Thoracic aorta (tissue), 2 donors: ENCODE measurements around the gene GLCE. TPM values are rescaled to one million over a fixed set of nuclear protein-coding genes. Genes with fewer than 3 reads are reported as not detected.

ENCODE experiments used
- ATAC-seq: fragments of 150-250 bp; one replicate; pipeline ENCODE4 v1.8.0; 2017; ENCODE audit warnings: low read depth; ENCODE audit not compliant: insufficient number of reproducible peaks, low FRiP score
- DNase-seq: peaks from one replicate; pipeline ENCODE4 v3.0.0-alpha.2; 2020; ENCODE audit warnings: low spot score
- H3K27ac ChIP-seq, 2 donors: fragments of 200-600 bp; sonication (generic); 1 replicate in 1 of 2; 2 replicates in 1 of 2; pipeline ENCODE4 v1.5.1; 2016; ENCODE audit warnings: mild to moderate bottlenecking in 2 of 2, moderate library complexity in 2 of 2
- H3K27me3 ChIP-seq: fragments of 200-600 bp; sonication (generic); replicated peaks from 2 replicates; pipeline ENCODE4 v1.6.0; 2016; ENCODE audit warnings: mild to moderate bottlenecking; ENCODE audit not compliant: insufficient read depth
- H3K36me3 ChIP-seq: fragments of 200-600 bp; sonication (generic); one replicate; pipeline ENCODE4 v1.5.1; 2016
- H3K4me1 ChIP-seq, 2 donors: fragments of 200-600 bp; sonication (generic); 1 replicate in 1 of 2; 2 replicates in 1 of 2; pipeline versions ENCODE4 v1.5.1 to v1.6.0; 2016; ENCODE audit warnings: low read depth in 2 of 2, mild to moderate bottlenecking in 1 of 2; ENCODE audit not compliant: control insufficient read depth in 1 of 2
- H3K4me3 ChIP-seq: fragments of 200-600 bp; sonication (generic); 2 replicates; pipeline ENCODE4 v1.5.1; 2016; ENCODE audit warnings: mild to moderate bottlenecking
- H3K9me3 ChIP-seq: fragments of 200-600 bp; sonication (generic); 2 replicates; pipeline ENCODE4 v1.5.1; 2016
- total RNA-seq, 2 donors: library from RNA; depleted of rRNA; stranded (reverse); fragments of >200 nt; gene quantifications; one replicate each; pipeline versions ENCODE4 v1.1.0 to v1.2.3, GENCODE V29; 2016
- TF ChIP-seq, protein P1 (sequence below): fragments of 200-600 bp; sonication (generic); IDR thresholded peaks from one replicate; pipeline ENCODE4 v1.5.1; 2019; ENCODE audit warnings: antibody characterized with exemption

GLCE gene
- total RNA-seq, 2 donors from 2014 or later, result 8.5 to 11.8 TPM

DNA sequence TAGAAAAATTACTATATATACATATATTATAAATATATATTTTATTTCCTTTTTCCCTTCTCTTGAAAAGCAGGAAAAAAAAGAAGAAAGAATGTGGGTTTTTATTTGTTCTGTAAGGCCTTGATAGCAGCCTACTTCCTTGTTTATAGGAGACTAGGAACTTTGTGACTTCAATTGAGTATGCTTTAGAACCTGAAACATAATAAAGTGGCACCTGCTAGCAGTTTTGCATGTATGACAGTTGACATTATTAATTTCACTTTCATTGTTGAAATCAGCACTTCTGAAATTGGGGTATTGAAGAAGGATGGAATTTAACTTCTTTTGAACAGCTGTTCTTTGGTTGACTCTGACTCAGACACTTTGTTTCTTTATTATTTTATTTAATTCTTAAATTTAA, 56.9 kb downstream of the GLCE start:
- Histone ChIP-seq H3K27me3 (no peaks in the 10 kb centered on the region), H3K4me3 (no peak overlapping the region), H3K27ac (no peak overlapping the region), H3K36me3 (no peaks in the 10 kb centered on the region), H3K4me1 (no peaks in the 10 kb centered on the region), H3K9me3 (no peaks in the 10 kb centered on the region)
- no peak for ATAC-seq
- DNase-seq, result no peak
- TF ChIP-seq, protein P1, sequence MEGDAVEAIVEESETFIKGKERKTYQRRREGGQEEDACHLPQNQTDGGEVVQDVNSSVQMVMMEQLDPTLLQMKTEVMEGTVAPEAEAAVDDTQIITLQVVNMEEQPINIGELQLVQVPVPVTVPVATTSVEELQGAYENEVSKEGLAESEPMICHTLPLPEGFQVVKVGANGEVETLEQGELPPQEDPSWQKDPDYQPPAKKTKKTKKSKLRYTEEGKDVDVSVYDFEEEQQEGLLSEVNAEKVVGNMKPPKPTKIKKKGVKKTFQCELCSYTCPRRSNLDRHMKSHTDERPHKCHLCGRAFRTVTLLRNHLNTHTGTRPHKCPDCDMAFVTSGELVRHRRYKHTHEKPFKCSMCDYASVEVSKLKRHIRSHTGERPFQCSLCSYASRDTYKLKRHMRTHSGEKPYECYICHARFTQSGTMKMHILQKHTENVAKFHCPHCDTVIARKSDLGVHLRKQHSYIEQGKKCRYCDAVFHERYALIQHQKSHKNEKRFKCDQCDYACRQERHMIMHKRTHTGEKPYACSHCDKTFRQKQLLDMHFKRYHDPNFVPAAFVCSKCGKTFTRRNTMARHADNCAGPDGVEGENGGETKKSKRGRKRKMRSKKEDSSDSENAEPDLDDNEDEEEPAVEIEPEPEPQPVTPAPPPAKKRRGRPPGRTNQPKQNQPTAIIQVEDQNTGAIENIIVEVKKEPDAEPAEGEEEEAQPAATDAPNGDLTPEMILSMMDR, result no peak

DNA sequence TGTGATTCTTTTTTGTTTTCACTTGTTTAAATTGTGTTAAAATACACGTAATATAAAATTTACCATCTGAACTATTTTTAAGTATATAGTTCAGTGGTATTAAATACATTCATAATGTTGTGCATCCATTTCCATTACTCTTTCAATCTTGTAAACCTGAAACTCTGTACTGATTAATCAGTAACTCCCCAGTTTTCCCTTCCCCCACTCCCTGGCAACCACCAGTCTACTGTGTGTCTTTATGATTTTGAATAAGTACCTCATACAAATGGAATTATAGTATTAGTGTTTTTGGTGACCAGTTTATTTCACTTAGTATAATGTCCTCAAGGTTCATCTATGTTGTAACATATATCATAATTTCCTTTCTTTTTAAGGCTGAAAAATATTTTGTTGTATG, 59.3 kb downstream of the GLCE start:
- no peak overlapping the region for H3K4me3 ChIP-seq
- DNase-seq (no peak), ATAC-seq (no peak)
- no peak overlapping the region for H3K27ac ChIP-seq
- no peaks in the 10 kb centered on the region for H3K4me1 ChIP-seq
- H3K27me3 ChIP-seq, result no peaks in the 10 kb centered on the region
- H3K9me3 ChIP-seq, result no peaks in the 10 kb centered on the region
- H3K36me3 ChIP-seq, result no peaks in the 10 kb centered on the region
- TF ChIP-seq, protein P1, result no peak

DNA sequence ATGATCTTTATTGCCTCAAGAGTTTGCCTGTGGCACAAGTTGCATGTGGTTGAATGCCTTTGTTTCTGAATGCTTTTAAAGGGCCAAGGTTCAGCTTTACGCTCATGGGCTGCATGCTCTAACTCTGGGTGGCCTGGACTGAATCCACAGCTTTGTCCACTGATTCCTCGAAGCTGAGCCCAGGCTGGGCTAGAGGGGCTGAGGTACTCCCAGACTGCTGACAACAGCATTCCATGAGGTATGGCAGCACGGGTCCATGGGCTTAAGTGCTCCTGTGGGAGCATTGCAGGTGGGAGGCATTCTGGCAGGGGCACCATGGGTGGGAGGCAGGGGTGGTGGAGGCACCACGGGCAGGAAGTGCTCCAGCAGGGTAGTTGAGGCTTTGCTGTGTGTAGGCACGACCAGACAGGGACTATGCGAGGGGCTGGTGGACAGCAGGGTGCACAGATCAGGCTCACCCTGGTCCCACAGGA, 61.6 kb downstream of the GLCE start:
- H3K4me1 ChIP-seq, result no peaks in the 10 kb centered on the region
- no peak overlapping the region for H3K27ac ChIP-seq
- no peaks in the 10 kb centered on the region for H3K36me3 ChIP-seq
- no peaks in the 10 kb centered on the region for H3K9me3 ChIP-seq
- ATAC-seq (no peak), DNase-seq (no peak)
- H3K27me3 ChIP-seq, result no peaks in the 10 kb centered on the region
- TF ChIP-seq, protein P1, result no peak
- H3K4me3 ChIP-seq, result no peak overlapping the region

DNA sequence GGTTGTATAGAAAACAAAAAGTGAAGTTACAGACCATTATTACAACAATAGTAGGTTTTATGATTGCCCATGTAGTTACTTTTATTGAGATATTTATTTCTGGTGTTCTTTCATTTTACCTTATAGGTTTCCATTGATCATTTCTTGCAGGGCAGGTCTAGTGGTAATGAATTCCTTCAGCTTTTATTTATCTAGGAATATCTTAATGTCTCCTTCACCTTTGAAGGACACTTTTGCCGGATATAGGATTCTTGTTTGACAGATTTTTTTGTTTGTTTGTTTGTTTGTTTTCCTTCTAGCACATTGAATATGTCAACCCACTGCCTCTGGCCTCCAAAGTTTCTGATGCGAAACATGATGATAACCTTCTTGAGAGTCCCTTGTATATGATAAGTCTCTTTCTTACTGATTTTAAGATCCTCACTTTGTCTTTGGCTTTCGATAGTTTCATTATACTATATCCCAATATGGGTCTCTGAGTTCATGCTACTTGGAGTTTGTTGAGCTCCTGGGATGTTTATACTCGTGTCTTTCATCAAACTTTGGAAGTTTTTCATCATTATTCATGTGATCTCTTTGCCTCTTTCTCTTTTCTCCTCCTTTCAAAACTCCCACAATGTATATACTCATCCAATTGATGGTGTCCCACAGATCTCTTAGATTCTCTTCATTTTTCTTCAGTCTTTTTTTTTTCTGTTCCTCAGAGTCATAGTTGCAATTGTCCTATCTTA, 62.8 kb downstream of the GLCE start:
- TF ChIP-seq, protein P1, result no peak
- ATAC-seq, result no peak
- Histone ChIP-seq H3K9me3 (no peaks in the 10 kb centered on the region), H3K27ac (no peak overlapping the region), H3K36me3 (no peaks in the 10 kb centered on the region), H3K4me1 (no peaks in the 10 kb centered on the region), H3K27me3 (no peaks in the 10 kb centered on the region), H3K4me3 (no peak overlapping the region)
- DNase-seq, result no peak

DNA sequence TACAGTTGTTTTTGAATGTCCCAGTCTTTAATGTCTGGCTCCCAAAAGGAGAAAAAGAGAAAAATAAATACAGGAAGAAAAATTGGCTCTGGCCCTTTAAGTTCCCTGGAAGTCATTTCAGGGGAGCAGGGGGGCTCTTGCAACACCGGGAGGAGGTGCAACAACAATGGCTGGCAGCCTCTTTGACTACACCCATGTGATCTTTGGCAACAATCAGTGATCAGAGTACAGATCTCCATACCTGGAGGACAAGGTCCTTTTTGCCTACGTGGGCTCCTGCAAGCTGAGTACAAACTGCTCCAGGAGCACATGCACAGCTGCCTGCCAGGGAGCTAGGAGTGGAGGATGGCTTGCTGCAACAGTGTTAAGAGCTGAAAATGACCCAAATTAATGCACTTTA, 63.9 kb downstream of the GLCE start:
- no peak overlapping the region for H3K4me3 ChIP-seq
- no peak for DNase-seq
- no peak for ATAC-seq
- TF ChIP-seq, protein P1, result no peak
- no peaks in the 10 kb centered on the region for H3K4me1 ChIP-seq
- no peaks in the 10 kb centered on the region for H3K36me3 ChIP-seq
- no peak overlapping the region for H3K27ac ChIP-seq
- H3K9me3 ChIP-seq, result no peaks in the 10 kb centered on the region
- H3K27me3 ChIP-seq, result no peaks in the 10 kb centered on the region
